NCI-H510A (cell line): Measurements from ENCODE around the gene ROBO2.

Experiments used
- DNase-seq: peaks from one replicate; lab custom pipeline; 2025; lab: John Stamatoyannopoulos, UW

ROBO2 gene

DNA sequence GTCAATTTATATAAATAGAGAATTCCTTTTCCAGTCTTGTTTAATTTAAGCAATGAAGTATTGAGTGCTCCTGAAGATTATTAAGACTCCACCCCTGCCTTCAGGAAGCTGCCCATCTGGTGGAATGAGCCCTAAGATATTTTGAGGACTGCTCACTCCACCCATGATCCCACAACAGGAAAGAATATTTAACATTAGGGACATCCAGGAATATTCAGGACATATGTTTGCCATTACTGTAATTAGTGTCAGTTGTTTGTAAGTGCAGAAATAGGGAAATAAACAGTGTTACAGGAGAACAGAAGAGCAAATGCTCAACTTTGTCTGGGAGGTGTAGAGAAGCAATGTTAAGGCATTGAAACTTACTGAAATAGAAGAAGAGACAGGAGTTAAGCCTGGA, 375.0 kb downstream of the ROBO2 start:
- DNase-seq: no peak

DNA sequence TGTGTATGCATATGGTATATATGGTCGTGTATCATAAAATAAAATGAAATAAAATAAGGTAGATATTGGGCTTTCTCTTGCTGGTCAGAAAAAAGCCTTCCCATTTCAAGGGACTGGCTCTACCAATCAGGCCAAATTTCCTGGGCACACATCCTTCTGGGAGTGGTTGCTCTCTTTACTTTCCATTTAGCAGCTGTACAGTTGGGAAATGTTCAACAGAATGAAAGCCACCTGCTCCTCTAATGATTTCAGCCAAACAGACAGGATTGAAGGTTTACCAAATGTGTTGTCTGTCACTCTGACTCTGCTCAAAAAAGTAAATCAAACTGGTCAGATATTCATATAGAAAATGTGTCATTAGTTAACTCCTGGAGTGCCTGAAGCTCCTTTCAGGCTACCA, 380.4 kb downstream of the ROBO2 start:
- DNase-seq: no peak

DNA sequence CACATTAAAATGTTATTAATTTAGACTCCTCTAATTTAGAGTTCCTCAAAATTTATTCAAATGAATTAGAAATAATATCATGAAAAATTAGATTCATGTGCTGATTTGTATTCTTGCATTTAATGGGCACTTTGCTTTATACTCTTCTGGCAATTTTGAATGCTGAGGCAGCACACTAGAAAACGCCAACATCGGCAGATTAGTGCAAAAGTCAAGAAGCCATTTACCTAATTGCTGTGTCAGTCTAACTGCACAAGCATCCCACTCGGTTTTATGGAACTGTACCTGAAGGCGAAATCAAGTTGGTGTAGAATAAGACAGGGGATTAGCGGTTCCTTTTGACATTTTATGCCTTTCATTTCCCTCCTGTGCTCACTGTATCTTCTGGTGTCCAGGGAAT, 382.0 kb downstream of the ROBO2 start:
- DNase-seq: no peak

DNA sequence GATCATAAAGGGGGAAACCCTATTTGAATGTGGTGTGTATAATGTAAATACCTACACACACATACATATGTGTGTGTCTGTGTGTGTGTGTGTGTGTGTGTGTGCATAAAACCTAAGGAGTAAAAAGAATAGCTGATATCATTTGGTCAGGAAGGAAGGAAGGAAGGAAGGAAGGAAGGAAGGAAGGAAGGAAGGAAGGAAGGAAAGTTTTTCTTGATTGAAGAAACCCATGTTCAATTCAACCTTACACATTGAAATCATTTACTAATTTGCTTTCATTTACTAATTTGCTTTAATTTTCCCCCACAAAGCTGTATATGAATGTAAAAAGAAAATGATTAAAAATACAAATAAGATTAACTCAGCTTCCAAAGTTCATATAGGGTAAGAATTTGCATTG, 386.6 kb downstream of the ROBO2 start:
- DNase-seq: no peak

DNA sequence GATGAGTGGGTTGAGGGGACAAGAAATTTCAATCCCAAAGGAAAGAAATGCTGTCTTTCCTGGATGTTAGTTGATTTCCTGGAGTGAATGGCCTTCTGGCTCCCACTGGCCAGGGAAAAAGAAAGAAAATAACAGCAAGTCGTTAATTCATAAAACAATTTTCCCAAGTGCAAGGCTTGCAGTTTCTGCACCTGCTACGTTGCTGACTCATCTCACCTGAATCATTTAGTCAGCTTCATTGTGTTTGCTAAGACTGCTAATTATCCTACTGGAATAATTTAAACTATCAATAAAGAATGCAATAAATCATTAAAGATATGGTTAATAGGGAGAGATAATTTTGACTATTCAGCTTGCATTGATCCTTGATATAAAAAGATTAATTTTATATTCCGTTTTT, 387.6 kb downstream of the ROBO2 start:
- no peak for DNase-seq

DNA sequence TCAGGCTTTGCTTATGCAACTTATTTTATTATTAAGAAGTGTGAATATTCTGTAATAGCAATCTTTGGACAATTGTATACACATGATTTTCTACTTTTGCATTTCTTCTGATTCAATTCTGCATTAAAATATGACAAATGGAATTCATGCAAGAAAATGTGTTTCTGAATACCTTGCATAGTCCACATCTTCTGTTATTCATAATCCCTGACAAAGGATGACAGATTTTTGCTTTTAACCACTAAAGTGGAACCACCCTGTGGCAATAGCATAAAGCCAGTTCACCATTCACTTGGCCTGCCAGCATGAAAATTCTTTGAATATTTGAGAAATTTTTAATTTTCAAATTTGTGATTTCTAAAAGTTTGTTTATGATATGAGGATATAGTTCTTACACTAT, 397.0 kb downstream of the ROBO2 start:
- DNase-seq: no peak

DNA sequence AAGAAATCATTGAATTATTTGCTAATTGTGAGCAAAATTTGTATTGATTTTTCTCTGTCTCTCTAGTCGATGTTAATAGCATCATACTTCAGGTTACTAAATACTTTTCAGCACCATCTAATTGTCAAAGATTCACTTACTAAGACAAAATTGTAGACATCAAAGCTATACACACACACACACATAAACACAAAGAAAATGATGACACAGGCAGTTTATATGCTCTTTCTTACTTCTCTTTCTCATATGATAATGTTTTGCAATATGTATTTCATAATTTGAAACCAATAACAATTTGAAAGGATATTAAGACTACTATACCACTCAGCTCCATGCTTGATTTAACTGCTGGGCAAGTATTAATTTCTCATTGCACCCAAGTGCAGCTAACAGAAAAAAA, 406.2 kb downstream of the ROBO2 start:
- DNase-seq: no peak

DNA sequence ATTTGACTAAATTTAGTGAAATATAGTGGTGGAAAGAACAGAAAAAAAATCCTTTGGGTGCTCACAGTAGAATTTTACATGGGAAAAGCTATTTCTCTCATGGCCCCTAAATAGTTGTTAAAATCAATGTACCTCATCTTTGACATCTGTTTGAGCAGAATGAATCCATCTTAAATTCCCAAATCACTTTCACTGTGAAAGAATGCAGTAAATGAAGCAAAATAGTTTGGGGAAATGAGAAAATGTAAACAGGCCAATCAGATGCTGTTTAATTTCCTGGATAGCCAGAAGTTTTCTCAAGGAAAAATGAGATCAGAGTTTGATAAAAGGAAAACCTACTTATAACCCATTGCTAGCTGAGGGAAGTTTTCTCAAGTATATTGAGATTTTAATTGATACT, 406.9 kb downstream of the ROBO2 start:
- DNase-seq: no peak

DNA sequence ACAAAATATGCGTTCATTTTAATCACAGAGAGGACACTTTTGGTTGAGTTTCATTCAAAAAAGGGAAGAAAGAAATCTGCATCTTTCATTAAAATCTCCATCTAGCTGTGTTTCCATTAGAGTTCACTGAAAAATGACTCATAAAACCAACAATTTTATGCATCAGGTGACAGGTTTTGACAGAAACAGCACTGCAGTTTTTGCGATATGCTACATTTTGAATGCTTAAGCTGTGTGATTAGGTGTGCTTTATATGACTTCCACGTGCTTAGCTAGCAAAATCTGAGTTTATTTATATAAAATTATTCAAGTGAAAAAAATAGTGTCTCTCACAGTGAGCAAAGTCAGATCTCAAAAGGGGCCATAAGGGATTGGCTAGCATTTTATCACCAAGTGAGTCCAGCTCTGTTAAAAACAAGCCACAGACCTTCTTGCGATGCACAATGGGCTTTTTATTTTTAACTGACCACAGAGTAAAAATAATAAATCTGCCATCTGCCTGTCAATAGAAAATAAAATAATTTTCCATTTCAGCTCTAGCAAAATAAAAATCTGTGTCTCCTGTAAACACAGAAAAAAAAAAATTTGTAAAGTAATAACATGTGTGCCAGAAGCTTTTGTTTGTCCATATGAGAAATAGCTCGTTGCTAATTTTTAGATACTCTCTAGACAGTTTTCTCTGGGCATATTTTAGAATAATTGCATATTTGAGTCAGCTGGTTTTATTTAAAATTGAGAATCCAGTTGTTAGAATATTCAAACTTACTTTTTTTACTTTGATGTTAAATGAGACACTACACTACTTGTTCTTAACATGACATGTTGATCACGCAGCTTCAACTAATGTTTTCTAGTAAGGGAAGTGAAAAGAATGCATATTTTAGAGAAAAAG, 409.8 kb downstream of the ROBO2 start:
- DNase-seq: no peak

DNA sequence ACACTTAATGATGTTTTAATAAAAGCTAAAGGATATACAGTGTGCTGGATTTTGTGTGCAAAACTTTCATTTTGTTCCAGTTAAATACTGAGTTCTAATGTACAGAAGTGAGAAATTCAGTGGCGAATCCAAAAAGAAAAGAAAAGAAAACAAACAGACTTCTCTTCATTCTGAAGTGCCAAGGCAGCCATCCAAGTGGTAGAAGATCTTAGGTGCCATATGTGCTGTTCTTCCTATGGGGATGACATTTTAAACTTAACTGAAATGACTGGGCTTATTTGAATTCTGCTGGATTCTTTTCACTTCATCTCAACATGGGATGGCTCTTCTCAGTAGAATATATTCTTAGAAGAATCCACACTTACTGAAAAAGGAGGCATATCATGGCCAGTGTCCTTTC, 416.5 kb downstream of the ROBO2 start:
- DNase-seq: no peak

DNA sequence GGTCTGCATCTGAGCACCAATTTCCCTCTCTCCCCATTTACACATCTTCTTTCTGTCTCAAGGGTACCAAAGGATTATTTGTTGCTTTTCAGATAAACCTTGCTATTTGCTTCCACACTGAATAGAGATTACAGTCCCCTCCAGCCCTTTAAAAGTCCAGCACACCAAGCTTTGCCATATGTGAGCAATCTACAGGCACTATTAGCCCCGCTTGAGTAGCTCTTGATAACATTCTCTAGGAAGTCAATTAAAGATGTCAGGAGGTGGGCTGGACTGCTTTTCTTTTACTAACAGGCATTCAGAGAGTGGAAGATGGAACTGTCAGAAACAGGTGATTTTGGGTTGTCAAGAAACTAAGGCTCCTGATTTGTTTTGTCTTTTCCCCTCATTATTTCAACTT, 417.0 kb downstream of the ROBO2 start:
- DNase-seq: no peak

DNA sequence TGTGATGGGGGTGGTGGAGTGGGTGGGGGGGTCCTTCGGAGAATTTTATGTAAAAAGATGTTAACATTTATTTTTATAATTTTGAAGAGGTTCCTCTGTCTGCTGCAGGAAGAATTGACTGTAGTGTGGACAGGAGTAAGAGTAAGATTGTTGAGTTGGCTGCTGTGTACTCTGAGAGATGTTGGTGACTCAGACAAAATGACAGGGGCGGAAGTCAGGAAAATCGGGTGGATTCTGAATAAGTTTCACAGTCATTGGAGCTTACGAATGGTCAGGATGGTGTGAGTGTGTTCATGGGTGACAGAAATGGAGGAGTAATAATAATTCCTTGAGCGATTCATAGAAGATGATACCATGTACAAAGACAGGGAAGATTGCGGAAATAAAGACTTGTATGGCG, 420.0 kb downstream of the ROBO2 start:
- DNase-seq: no peak

DNA sequence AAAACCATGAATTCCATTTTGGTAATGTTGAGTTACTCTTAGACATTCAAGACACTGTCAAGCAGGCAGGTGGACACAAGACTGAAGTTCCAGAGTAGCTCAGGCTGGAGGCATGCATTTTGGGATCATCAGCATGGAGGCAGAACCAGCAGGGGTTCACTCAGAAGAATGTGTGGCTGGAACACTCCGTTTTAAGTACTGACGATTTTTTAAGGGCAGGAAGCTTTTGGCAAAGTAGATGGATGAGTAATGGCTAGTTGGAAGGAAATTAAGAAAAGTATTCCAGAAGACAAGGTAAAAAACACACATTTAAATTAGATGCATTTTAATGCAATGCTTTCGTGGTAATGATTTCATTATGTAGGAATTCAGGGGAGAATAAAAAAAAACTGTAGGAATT, 420.4 kb downstream of the ROBO2 start:
- no peak for DNase-seq

DNA sequence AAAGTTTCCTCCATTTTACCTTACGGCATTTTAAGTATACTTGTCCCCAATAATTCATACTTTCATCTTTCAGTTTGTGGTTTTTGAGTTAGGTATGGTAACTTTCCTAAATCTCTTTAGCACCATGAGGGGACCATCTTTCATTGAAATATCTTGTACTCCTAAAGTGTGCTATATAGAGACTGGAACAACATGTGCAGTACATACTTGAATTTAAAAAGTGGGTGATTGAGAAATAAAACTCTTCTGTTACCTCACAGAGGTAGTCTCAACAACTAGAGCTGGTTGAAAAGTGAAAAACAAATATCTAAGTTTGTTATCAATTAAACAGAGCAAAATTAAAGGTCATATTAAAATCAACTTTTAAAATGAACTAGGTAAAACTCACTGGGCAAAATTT, 423.1 kb downstream of the ROBO2 start:
- no peak for DNase-seq

DNA sequence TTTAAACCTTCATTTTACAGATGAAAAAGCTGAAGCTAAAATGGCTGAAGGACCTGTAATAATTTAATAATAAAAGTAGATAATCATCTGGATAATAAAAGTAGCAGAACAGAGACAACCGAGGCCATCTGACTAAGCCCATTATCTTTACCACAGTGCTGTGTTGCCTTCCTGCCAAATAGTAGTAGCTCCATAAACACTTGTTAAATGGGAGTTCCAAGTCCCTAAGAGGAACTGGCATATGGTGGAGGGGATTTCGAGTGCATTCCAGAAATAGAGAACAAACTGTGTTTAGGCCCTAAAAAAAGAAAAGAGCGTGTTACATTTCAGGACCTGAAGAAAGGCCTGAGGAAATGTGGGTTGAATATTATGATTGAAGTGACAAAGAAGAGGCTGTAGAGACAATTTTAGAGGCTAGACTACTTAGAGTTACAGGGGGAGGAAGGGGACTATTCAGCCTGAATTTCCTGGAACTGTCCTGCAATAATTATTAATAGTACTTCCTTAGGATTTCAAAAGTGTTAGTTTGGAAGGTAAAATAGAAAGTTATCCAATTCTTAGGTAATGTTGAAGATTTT, 424.3 kb downstream of the ROBO2 start:
- DNase-seq: no peak

DNA sequence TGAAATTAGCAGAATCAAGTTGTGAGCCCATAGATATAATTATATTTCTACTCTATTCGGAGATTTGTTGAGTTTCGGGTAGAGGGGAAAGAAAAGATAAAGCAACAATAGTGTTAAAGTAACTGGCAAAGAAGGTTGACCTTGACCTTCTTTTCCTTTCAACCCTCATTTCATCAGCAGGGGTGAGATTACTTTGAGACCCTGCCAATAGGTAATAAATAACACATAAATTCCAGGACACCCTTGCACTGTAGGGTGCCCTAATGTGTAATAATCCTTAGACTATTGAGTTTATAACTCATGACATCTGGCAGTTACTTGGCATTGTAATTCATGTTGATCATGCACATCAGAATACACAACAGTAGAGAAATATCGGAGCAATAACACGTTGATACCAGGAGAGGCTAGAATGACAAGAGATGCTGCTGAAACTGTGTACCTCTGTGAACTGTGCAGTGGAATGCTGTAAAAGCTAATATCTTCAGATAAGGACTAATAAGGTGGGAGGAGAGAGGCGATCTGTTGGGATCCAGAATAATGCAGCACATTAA, 426.7 kb downstream of the ROBO2 start:
- DNase-seq: no peak

DNA sequence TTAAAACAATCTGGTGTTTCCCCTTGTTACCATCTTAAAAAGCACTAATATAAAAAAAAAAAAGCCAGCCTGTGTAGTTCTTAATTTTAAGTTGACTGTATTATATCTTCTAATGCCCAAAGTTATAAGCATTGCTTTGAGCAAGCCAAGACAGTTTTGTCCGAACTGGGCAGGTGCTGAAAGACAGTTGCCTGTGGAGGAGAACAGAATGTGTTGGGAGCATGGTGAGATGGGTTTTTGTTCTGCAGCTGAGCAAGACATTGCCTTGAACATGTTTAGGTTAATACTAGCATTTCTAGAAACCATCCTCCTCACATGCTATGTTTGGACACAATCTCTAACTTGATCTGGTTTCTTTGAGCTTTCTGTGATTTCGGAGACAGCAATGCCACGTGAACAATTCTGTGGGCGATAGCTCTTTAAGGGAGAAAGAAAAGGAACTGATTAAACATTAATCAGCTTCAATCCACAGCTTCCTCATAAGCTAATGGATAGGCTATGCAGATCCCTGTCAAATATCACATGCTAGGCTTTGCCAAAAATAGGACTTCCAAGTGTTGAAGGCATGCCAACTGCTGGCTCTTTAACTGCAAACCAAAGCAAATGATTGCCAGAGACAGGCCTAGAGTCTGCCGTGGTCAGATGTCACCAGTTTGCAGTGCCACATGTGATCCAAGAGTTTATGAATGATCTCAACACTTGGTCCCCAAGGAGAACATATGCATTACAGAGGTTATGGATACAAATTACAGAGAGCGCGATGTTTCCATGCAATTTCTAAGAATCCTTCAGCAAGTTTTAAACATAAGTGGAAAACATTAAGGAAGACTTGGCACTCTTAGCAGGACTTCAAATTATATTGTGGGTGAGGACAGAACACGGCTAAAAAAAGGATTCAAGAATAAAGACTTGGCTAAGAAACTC, 428.1 kb downstream of the ROBO2 start:
- DNase-seq: no peak

DNA sequence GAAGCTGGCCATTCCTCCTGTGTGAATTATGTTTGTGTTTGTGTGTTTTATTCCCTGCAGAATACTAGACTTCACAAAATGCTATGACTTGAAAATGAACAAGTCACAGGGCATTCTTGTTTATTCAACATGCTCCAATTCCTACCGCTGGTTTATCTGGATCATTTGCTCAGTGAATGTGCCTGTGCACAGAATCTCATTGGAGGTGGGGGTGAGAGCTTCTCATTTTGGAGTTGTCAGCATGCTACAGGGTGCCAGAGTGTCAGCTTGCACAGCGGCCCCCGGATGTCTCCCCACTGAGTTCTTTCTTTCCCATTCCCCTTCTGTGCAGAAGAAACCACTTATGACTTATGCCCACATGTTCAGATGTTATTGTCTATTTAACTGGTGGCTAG, 428.7 kb downstream of the ROBO2 start:
- DNase-seq: no peak

DNA sequence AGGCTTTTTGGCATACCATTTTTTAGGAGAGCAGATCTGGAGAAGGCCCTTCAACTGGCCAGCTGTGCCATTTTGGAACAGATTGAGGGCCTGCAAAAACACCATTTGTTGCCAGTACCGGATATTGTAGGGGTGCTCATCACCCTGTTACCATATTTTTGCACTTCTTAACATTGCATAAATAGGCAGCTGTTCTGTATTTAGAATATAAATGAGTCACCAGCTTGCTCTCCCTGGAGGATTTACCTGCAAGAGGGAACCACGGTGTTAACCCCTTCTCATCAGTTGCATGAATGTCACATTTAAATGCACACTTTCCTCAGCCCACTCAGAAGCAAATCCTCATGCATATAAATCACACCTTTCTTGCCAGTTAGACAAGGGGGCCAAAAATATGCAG, 435.6 kb downstream of the ROBO2 start:
- DNase-seq: no peak

DNA sequence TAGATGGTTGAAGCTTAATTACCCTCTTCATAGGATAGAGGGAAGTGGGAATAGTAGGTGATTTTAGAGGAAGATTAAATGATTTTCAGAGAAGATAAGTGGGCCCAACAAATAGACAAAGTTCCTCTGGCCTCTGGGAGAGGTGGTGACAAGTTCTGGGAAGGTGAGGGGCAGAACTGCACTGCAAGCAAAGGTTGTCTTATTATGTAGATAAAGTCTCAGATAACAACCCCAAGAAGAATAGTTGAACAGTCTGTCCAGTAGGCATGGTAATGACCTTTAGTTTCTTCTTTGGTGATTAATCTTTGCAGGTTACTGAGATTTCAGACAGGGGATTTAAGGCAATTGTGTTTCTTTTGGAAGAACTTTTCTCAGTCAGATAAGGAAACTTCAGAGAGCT, 439.1 kb downstream of the ROBO2 start:
- no peak for DNase-seq

DNA sequence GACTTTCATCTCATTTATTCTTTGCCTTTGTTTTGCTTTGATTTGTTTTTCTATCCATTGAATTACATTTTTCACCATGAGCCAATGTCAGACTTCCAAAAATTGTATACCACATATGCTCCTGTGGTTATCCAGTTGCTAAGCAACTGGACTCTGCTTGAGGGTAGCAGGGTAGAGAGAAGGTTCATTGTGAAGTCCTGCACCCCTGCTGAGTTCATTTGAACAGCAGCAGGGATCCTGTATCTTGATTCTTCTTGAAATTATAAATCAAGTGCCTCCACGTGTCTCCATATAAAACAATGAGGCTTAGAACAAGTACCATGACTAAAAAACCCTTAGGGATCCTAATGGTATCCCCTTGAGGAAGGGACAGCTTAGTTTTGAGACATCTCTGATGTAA, 449.3 kb downstream of the ROBO2 start:
- DNase-seq: no peak

DNA sequence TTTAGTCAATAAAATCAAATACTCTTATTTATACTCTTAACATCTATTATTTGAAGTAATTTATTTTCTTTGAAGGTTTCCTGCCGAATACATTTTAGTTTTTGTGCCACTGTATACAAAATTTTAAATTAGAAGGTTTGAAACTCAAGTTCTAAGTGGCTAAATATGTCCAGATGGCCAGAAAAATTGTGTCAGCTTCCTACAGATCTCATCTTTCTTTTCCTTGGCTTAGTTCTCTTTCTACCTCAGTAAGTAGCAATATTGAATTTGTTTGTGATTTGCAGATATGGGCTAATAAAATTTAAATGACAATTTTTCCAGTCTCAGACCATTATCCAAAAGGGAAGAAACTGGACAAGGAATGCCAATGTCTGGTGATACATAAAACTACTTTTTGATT, 452.1 kb downstream of the ROBO2 start:
- DNase-seq: no peak

DNA sequence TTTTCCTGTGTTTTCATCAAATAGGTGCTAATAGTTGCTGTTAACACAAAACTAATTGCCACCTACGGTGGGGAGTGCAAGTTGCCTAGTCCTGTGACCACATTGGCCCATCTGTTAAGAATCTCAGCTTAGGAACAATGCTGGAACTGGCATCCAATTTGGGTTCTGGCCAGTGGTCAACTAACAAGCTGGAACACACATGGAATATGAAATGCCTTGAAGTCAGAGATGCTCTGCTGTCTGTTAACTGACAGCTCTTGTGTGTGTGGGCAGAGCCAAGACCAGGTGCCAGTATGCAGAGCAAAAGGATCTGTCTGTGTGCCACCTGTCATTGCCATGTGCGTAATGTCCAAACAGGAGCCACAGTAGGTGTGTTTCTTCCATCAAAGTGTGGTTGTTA, 460.8 kb downstream of the ROBO2 start:
- DNase-seq: no peak
